Esophagus muscularis mucosa (tissue), 4 donors: ENCODE data around the gene TFB1M. TPM values are rescaled to one million over a fixed set of nuclear protein-coding genes. Genes with fewer than 3 reads are reported as not detected.
"Not testable (repeated sequence)": the region's sequence is repeated elsewhere in the genome, so short reads cannot be mapped to it uniquely, and the experiment has no call there.

ENCODE experiments used
- DNase-seq: peaks from one replicate; pipeline ENCODE4 v3.0.0-alpha.2; 2017; ENCODE audit errors: extremely low spot score
- H3K27ac ChIP-seq, 4 donors: fragments of 200-600 bp; sonication (generic); replicated peaks in 1 of 4; 1 replicate in 3 of 4; 2 replicates in 1 of 4; pipeline ENCODE4 v1.5.1; 2016 to 2019; ENCODE audit warnings: mild to moderate bottlenecking in 1 of 4
- H3K27me3 ChIP-seq, 4 donors: fragments of 200-600 bp; sonication (generic); one replicate each; pipeline versions ENCODE4 v1.5.1 to v1.6.0; 2016 to 2019
- H3K36me3 ChIP-seq, 4 donors: fragments of 200-600 bp; sonication (generic); one replicate each; pipeline ENCODE4 v1.5.1; 2016 to 2019
- H3K4me1 ChIP-seq, 4 donors: fragments of 200-600 bp; sonication (generic); one replicate each; pipeline ENCODE4 v1.5.1; 2016 to 2019
- H3K4me3 ChIP-seq, 4 donors: fragments of 200-600 bp; sonication (generic); 1 replicate in 2 of 4; 2 replicates in 2 of 4; pipeline ENCODE4 v1.5.1; 2016 to 2019; ENCODE audit warnings: mild to moderate bottlenecking in 4 of 4, moderate library complexity in 1 of 4
- H3K9me3 ChIP-seq, 4 donors: fragments of 200-600 bp; sonication (generic); 1 replicate in 3 of 4; 2 replicates in 1 of 4; pipeline ENCODE4 v1.5.1; 2016 to 2019
- EP300 ChIP-seq: sonication (generic); formaldehyde crosslinking; IDR thresholded peaks from one replicate; pipeline ENCODE4 v1.6.1; 2017; ENCODE audit warnings: antibody characterized with exemption
- POLR2A ChIP-seq: fragments of 450-650 bp; IDR thresholded peaks from one replicate; pipeline ENCODE4 v1.6.1; 2017; ENCODE audit warnings: antibody characterized with exemption, moderate library complexity, mild to moderate bottlenecking, low read depth
- POLR2AphosphoS5 ChIP-seq, 2 donors: sonication (generic); formaldehyde crosslinking; IDR thresholded peaks; one replicate each; pipeline ENCODE4 v1.6.1; 2017; ENCODE audit warnings: antibody characterized with exemption in 2 of 2
- WGBS: methylation state at CpG from one replicate; pipeline ENCODE4 v1.1.5; 2018; 5-methylcytosine and 5-hydroxymethylcytosine counted together
- intact Hi-C: fragments of 100-400 bp; cut with DNase I; formaldehyde crosslinking; loops from one replicate; pipeline ENCODE4 v1.15.1; 2023
- total RNA-seq, 4 donors: library from RNA; depleted of rRNA; stranded (reverse); fragments of >200 nt; gene quantifications; one replicate each; pipeline versions ENCODE4 v1.1.0 to v1.2.1, GENCODE V29; 2016
- TF ChIP-seq, protein P1 (sequence below), 3 experiments: fragments of 200-600 bp in 2 of 3; fragments of 450-650 bp in 1 of 3; sonication (generic) in 2 of 3; IDR thresholded peaks; one replicate each; pipeline ENCODE4 v1.5.1; 2017 to 2019; ENCODE audit warnings: antibody characterized with exemption in 3 of 3, mild to moderate bottlenecking in 2 of 3, moderate library complexity in 1 of 3

Gene TFB1M
- total RNA-seq, 4 donors from 2014 or later, result 6.5 to 15.4 (median 12.2) TPM

DNA sequence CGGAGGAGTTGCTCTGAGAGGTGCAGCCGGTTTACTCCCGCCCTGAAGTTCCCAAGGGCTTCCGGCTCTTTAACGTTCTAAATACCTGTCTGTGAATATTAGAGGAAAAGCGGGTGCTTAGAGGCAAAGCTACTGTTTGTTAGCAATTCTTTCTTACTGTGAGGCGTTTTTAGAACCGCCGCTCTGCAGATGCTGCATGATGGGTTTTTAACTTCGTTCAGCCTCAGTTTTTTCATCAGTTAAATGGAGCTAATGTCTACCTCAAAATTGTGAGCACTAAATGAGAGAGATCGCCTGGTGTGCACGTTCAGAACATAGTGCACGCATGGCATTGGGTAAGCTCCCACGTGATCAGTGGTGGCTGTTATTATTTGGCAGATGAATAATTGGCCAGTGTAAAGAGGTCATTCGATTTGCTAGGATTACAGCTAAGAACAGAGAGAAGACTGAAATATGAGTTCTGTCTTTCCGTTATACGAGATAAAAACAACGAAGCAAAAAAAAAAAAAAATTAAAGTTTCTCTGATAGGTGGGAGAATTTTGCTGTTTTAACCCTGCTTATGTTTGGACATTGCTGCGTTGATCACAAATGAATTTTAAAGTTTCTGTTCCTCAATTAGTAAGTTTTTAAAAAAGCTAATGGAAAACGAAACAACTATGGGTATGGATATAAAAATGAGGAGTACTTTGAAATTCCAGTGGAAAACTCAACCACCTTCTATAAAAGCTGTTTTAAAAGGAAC lies 660 bp upstream of the TFB1M start:
- DNase-seq, result no peak
- TF ChIP-seq, protein P1, sequence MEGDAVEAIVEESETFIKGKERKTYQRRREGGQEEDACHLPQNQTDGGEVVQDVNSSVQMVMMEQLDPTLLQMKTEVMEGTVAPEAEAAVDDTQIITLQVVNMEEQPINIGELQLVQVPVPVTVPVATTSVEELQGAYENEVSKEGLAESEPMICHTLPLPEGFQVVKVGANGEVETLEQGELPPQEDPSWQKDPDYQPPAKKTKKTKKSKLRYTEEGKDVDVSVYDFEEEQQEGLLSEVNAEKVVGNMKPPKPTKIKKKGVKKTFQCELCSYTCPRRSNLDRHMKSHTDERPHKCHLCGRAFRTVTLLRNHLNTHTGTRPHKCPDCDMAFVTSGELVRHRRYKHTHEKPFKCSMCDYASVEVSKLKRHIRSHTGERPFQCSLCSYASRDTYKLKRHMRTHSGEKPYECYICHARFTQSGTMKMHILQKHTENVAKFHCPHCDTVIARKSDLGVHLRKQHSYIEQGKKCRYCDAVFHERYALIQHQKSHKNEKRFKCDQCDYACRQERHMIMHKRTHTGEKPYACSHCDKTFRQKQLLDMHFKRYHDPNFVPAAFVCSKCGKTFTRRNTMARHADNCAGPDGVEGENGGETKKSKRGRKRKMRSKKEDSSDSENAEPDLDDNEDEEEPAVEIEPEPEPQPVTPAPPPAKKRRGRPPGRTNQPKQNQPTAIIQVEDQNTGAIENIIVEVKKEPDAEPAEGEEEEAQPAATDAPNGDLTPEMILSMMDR (IDR thresholded peaks at IDR 0.05), result no peak
- TF ChIP-seq EP300 (peak; percentile 8), POLR2A (no peak), POLR2AphosphoS5 (IDR thresholded peaks at IDR 0.05) (no peak)
- H3K9me3 ChIP-seq, result no peaks in the 10 kb centered on the region
- no peaks in the 10 kb centered on the region for H3K27me3 ChIP-seq
- H3K27ac ChIP-seq, result peak overlapping the region; percentile 83 to 89 (median 88)
- H3K4me1 ChIP-seq, result peaks cover 5 to 25% (median 18%) of the 10 kb centered on the region in 4 donors
- H3K4me3 ChIP-seq, result peak overlapping the region; percentile 79 to 90 (median 90)
- intact Hi-C loops, result no loop called here
- 2% methylated on average over 20 of the region's 20 CpGs for WGBS
- peaks cover 0 to 10% (median 10%) of the 10 kb centered on the region in 4 donors for H3K36me3 ChIP-seq

DNA sequence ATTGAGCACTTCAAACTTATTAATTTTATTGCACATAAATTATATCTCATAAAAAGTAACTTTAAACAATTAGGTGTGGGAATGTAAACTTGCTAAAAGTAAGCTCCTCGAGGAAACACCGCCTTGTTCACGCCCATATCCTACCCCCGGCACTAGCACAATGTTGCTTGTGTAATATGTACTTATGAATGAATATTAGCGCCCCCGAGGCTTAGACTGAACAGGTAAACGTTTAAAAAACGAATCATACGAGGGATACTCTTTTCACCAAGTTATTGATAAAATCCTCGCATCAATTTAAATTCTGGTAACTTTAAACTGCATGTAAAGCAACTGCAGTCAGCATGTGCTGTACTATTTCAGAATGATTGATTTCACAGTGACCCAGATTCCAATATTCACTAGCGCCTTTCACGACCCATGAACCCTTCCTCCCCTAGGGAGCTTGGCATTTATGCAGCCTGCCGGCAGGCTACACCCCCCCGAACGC lies 637 bp downstream of the TFB1M start:
- Histone ChIP-seq H3K27ac (peak overlapping the region; percentile 83 to 89 (median 88)), H3K4me1 (peaks cover 5 to 25% (median 18%) of the 10 kb centered on the region in 4 donors), H3K4me3 (peak overlapping the region; percentile 79 to 90 (median 90)), H3K36me3 (peaks cover 0 to 20% (median 16%) of the 10 kb centered on the region in 4 donors), H3K27me3 (no peaks in the 10 kb centered on the region), H3K9me3 (no peaks in the 10 kb centered on the region)
- intact Hi-C loops, result no loop called here
- WGBS, result 2% methylated on average over 12 of the region's 15 CpGs
- no peak for DNase-seq
- TF ChIP-seq, protein P1 (IDR thresholded peaks at IDR 0.05), result no peak
- no peak for TF ChIP-seq POLR2AphosphoS5 (IDR thresholded peaks at IDR 0.05)
- no peak for TF ChIP-seq POLR2A
- TF ChIP-seq EP300, result no peak

DNA sequence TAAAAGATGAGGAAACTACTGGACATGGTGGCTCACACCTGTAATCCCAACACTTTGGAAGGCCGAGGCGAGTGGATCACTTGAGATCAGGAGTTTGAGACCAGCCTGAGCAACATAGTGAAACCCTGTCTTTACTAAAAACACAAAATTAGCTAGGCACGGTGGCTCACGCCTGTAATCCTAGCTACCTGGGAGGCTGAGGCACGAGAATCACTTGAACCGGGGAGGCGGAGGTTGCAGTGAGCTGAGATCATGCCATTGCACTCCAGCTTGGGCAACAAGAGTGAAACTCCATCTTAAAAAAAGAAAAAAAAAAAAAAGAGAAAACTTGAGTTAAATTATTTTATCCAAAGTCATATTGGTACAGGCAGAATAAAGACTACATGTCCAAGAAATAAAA lies 1.3 kb downstream of the TFB1M start:
- intact Hi-C loops, DNase-seq, H3K9me3 ChIP-seq, H3K27me3 ChIP-seq, H3K27ac ChIP-seq: not testable (repeated sequence)
- peaks cover 5 to 25% (median 18%) of the 10 kb centered on the region in 4 donors for H3K4me1 ChIP-seq
- H3K36me3 ChIP-seq, result peaks cover 0 to 25% (median 19%) of the 10 kb centered on the region in 4 donors
- H3K4me3 ChIP-seq, result peak overlapping the region in 1 of 4 donors; percentile 79
- WGBS, result 93% methylated on average over 7 of the region's 7 CpGs

DNA sequence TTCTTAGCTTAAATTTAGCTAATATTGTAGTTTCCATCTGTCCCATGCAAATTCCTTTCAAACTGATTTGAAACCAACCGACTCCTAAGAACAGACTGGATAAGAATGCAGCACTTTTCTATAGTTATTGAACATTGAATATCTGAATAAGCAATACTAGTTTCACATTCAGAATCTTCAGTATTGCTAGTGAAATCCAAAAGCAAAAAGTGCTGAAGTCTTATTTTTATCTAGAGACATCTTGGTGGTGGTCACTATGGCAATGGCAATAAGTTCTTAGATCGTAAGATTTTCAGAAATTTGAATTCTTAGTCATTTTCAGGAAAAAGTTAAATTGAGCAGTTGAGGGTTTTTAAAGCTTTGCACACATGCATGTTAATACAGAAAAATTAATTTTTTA lies 2.7 kb downstream of the TFB1M start:
- TF ChIP-seq POLR2A (no peak), POLR2AphosphoS5 (IDR thresholded peaks at IDR 0.05) (no peak), EP300 (no peak)
- TF ChIP-seq, protein P1 (IDR thresholded peaks at IDR 0.05), result no peak
- intact Hi-C loops, result no loop called here
- Histone ChIP-seq H3K27ac (no peak overlapping the region), H3K9me3 (no peaks in the 10 kb centered on the region), H3K4me3 (no peak overlapping the region), H3K36me3 (peaks cover 0 to 38% (median 26%) of the 10 kb centered on the region in 4 donors), H3K4me1 (peaks cover 5 to 25% (median 18%) of the 10 kb centered on the region in 4 donors), H3K27me3 (no peaks in the 10 kb centered on the region)
- DNase-seq, result no peak
- WGBS, result 96% methylated on average over 2 of the region's 2 CpGs

DNA sequence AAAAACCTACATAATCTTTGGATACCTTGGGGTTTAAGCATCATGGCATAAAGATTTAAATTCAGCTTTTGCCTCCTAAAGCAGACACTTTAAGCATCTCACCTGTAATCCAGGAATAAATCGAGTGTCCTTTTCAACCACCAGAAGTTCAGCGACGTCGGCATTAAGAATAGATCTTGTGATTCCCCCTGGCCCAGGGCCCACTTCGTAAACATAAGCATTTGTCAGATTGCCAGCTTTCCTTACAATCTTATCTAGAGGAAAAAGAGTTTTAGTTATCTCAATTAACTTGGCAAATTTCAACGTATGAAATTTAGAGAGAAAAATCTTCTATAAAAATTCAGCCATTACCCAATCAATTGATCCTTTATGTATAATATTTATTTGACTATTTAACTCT lies 3.2 kb downstream of the TFB1M start:
- H3K4me3 ChIP-seq, result no peak overlapping the region
- H3K9me3 ChIP-seq, result no peaks in the 10 kb centered on the region
- DNase-seq, result no peak
- WGBS, result 77% methylated on average over 6 of the region's 6 CpGs
- H3K27ac ChIP-seq, result no peak overlapping the region
- peaks cover 5 to 25% (median 18%) of the 10 kb centered on the region in 4 donors for H3K4me1 ChIP-seq
- peaks cover 0 to 38% (median 27%) of the 10 kb centered on the region in 4 donors for H3K36me3 ChIP-seq
- H3K27me3 ChIP-seq, result no peaks in the 10 kb centered on the region
- intact Hi-C loops, result no loop called here
- TF ChIP-seq POLR2AphosphoS5 (IDR thresholded peaks at IDR 0.05), result no peak
- TF ChIP-seq, protein P1 (IDR thresholded peaks at IDR 0.05), result no peak
- no peak for TF ChIP-seq EP300
- TF ChIP-seq POLR2A, result no peak
